Measurements from ENCODE around the gene DNAH12.

The DNAH12 gene

DNA sequence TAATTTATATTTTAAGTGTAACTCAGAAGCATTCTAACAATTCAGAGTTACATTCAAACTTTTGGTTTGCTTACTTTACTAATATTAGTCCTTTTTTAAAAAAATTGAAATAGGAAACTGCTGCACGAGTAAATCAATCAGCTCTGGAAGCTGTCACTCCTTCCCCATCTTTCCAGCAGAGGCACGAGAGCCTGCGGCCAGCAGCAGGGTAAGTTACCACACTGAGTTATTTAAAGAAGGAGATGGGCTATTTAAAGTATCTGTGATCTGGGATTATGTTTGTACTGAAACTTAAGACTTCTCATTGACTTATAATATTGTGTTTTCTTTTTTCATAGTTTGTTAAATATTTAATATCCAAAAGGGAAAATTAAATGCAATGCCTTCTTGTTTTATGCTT is 287.3 kb downstream of the DNAH12 start:
- no peak for ATAC-seq
- TF ChIP-seq TOX (CRISPR knock-in tag; IDR thresholded peaks at IDR 0.05; ENCODE audit: borderline replicate concordance) (no peak), TCF4 (CRISPR knock-in tag; IDR thresholded peaks at IDR 0.05; ENCODE audit: borderline replicate concordance) (no peak), ZC3H10 (CRISPR knock-in tag; IDR thresholded peaks at IDR 0.05) (no peak), CSRNP3 (CRISPR knock-in tag; IDR thresholded peaks at IDR 0.05) (no peak), ZFP30 (CRISPR knock-in tag; IDR thresholded peaks at IDR 0.05) (no peak), PATZ1 (CRISPR knock-in tag; IDR thresholded peaks at IDR 0.05; ENCODE audit: borderline replicate concordance) (no peak), ISL1 (CRISPR knock-in tag; IDR thresholded peaks at IDR 0.05) (no peak)

DNA sequence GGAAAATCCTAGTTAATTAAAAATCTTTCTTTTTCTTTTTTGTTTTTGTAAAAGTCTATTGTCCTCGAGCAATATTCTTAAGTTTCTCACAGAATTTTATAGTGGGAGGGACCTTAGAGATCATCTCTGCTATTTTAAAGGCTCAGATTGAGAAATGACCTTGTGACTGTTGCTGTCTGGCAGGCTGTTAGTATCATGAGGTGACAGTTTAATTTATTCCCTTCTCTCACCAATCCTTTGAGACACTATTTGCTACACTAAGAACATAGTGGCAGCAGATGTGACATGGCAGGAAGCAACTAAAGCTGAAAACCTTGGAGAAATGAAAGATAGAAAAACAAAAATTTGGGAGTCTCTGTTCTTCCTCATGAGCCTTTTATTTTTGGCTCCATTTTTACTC is 291.7 kb downstream of the DNAH12 start:
- TF ChIP-seq TCF4 (CRISPR knock-in tag; IDR thresholded peaks at IDR 0.05; ENCODE audit: borderline replicate concordance), result no peak
- ATAC-seq, result no peak

DNA sequence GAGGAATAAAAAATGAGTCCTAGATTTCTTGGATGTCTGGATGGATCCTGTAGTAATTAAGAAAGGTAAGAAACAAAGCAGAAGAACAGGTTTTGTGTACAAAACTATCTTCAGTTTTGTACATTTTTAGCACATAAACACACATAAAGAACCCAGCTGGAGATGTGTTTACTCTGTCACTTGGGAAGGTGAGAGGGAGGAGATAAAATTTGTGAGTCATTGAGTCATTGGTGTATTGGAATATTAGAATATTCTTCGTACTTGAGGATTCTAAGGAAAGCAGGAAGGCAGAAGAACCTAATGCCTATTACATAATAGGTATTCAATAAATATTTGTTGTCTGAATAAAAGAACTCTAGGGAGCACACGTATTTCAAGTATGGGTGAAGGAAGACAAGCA is 299.2 kb downstream of the DNAH12 start:
- TF ChIP-seq, protein P1, sequence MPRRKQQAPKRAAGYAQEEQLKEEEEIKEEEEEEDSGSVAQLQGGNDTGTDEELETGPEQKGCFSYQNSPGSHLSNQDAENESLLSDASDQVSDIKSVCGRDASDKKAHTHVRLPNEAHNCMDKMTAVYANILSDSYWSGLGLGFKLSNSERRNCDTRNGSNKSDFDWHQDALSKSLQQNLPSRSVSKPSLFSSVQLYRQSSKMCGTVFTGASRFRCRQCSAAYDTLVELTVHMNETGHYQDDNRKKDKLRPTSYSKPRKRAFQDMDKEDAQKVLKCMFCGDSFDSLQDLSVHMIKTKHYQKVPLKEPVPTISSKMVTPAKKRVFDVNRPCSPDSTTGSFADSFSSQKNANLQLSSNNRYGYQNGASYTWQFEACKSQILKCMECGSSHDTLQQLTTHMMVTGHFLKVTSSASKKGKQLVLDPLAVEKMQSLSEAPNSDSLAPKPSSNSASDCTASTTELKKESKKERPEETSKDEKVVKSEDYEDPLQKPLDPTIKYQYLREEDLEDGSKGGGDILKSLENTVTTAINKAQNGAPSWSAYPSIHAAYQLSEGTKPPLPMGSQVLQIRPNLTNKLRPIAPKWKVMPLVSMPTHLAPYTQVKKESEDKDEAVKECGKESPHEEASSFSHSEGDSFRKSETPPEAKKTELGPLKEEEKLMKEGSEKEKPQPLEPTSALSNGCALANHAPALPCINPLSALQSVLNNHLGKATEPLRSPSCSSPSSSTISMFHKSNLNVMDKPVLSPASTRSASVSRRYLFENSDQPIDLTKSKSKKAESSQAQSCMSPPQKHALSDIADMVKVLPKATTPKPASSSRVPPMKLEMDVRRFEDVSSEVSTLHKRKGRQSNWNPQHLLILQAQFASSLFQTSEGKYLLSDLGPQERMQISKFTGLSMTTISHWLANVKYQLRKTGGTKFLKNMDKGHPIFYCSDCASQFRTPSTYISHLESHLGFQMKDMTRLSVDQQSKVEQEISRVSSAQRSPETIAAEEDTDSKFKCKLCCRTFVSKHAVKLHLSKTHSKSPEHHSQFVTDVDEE (CRISPR knock-in tag; IDR thresholded peaks at IDR 0.05), result no peak
- no peak for TF ChIP-seq ZC3H10 (CRISPR knock-in tag; IDR thresholded peaks at IDR 0.05)
- TF ChIP-seq, protein P2, sequence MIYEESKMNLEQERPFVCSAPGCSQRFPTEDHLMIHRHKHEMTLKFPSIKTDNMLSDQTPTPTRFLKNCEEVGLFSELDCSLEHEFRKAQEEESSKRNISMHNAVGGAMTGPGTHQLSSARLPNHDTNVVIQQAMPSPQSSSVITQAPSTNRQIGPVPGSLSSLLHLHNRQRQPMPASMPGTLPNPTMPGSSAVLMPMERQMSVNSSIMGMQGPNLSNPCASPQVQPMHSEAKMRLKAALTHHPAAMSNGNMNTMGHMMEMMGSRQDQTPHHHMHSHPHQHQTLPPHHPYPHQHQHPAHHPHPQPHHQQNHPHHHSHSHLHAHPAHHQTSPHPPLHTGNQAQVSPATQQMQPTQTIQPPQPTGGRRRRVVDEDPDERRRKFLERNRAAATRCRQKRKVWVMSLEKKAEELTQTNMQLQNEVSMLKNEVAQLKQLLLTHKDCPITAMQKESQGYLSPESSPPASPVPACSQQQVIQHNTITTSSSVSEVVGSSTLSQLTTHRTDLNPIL (CRISPR knock-in tag; IDR thresholded peaks at IDR 0.05; ENCODE audit: low read depth), result no peak
- no peak for TF ChIP-seq ZFP30 (CRISPR knock-in tag; IDR thresholded peaks at IDR 0.05)
- no peak for ATAC-seq
